ENCODE data around the gene UNC80. TPM values are rescaled to one million over a fixed set of nuclear protein-coding genes. Genes with fewer than 3 reads are reported as not detected.
A peak's percentile ranks its signal among the peaks of the same experiment; 100 is the strongest.

Gene UNC80, protein sequence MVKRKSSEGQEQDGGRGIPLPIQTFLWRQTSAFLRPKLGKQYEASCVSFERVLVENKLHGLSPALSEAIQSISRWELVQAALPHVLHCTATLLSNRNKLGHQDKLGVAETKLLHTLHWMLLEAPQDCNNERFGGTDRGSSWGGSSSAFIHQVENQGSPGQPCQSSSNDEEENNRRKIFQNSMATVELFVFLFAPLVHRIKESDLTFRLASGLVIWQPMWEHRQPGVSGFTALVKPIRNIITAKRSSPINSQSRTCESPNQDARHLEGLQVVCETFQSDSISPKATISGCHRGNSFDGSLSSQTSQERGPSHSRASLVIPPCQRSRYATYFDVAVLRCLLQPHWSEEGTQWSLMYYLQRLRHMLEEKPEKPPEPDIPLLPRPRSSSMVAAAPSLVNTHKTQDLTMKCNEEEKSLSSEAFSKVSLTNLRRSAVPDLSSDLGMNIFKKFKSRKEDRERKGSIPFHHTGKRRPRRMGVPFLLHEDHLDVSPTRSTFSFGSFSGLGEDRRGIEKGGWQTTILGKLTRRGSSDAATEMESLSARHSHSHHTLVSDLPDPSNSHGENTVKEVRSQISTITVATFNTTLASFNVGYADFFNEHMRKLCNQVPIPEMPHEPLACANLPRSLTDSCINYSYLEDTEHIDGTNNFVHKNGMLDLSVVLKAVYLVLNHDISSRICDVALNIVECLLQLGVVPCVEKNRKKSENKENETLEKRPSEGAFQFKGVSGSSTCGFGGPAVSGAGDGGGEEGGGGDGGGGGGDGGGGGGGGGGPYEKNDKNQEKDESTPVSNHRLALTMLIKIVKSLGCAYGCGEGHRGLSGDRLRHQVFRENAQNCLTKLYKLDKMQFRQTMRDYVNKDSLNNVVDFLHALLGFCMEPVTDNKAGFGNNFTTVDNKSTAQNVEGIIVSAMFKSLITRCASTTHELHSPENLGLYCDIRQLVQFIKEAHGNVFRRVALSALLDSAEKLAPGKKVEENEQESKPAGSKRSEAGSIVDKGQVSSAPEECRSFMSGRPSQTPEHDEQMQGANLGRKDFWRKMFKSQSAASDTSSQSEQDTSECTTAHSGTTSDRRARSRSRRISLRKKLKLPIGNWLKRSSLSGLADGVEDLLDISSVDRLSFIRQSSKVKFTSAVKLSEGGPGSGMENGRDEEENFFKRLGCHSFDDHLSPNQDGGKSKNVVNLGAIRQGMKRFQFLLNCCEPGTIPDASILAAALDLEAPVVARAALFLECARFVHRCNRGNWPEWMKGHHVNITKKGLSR (N-terminal part only)
- total RNA-seq, result under 1 TPM in 1 of 4 donors, not detected in 3; 0.19 TPM

DNA sequence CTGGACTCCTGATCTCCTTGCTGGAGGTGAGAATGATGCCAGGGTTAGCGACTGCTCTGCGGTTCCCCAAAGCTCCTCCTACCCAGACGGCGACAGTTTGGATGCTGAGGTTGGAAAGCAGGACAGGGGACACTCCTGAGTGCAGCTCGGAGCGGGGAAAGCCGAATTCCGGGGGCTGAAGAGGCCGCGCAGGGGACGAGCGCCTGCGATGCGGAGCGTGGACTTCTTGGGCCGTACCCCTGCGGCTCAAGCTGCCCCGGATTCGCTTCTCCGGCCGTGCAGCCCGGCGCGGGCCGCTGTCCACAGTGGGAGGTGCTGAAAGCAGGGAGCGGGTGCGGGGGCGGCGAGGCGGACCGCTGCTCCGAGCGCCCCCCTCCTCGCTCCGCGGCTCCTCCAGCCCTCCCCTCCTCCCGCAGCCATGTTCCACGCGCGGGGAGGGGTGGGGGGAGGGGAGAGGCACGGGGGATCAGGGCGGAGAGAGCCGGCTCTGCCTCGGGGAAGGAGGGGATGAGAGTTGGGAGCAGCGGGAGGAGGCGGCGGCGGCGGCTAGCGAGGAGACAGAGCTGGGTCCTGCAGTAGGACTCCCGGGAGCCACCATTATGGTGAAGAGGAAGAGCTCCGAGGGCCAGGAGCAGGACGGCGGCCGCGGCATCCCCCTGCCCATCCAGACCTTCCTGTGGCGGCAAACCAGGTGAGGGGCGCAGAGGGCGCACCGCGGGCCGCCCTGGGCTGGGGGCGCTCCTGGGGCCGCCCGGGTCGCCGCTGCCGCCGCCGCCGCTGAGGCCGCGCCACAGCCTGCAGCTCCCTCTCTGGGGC is at the start of gene UNC80:
Gene UNC80, plus strand, starts transcription at position 359 of the 816 bp plus-strand sequence. Its CDS starts 241 bp downstream, at position 600.
- peak within 1 kb of the TSS in 2 of 4 donors; percentile 22 to 52 for H3K4me3 ChIP-seq
- H3K9me3 ChIP-seq, result no peaks in the 10 kb centered on the region
- WGBS, 2 donors, result 5 to 9% methylated on average over 4 to 11 of the region's 73 CpGs
- no peaks in the 10 kb centered on the region for H3K36me3 ChIP-seq
- H3K4me1 ChIP-seq, result peaks cover 0 to 8% (median 3%) of the 10 kb centered on the region in 3 donors
- intact Hi-C loops (cut with DNase I), result no loop called here
- peaks cover 0 to 44% (median 0%) of the 10 kb centered on the region in 4 donors for H3K27me3 ChIP-seq
- DNase-seq, result no peak
- TF ChIP-seq, protein P1, sequence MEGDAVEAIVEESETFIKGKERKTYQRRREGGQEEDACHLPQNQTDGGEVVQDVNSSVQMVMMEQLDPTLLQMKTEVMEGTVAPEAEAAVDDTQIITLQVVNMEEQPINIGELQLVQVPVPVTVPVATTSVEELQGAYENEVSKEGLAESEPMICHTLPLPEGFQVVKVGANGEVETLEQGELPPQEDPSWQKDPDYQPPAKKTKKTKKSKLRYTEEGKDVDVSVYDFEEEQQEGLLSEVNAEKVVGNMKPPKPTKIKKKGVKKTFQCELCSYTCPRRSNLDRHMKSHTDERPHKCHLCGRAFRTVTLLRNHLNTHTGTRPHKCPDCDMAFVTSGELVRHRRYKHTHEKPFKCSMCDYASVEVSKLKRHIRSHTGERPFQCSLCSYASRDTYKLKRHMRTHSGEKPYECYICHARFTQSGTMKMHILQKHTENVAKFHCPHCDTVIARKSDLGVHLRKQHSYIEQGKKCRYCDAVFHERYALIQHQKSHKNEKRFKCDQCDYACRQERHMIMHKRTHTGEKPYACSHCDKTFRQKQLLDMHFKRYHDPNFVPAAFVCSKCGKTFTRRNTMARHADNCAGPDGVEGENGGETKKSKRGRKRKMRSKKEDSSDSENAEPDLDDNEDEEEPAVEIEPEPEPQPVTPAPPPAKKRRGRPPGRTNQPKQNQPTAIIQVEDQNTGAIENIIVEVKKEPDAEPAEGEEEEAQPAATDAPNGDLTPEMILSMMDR (IDR thresholded peaks at IDR 0.05), result no peak
- TF ChIP-seq POLR2A (IDR thresholded peaks at IDR 0.05), result no peak
- H3K27ac ChIP-seq, result no peak within 1 kb of the TSS

GRCh38 chr2:209726311-209726710 is 45.3 kb upstream of the UNC80 start:
- Histone ChIP-seq H3K4me3 (no peak overlapping the region), H3K27me3 (no peaks in the 10 kb centered on the region), H3K27ac (no peak overlapping the region), H3K36me3 (no peaks in the 10 kb centered on the region), H3K9me3 (no peaks in the 10 kb centered on the region), H3K4me1 (no peaks in the 10 kb centered on the region)
- WGBS, 2 donors, result 50% methylated on average over 2 of the region's 2 CpGs
- no peak for DNase-seq
- intact Hi-C loops (cut with DNase I), result no loop called here
- TF ChIP-seq, protein P1 (IDR thresholded peaks at IDR 0.05), result no peak
- no peak for TF ChIP-seq POLR2A (IDR thresholded peaks at IDR 0.05)

DNA sequence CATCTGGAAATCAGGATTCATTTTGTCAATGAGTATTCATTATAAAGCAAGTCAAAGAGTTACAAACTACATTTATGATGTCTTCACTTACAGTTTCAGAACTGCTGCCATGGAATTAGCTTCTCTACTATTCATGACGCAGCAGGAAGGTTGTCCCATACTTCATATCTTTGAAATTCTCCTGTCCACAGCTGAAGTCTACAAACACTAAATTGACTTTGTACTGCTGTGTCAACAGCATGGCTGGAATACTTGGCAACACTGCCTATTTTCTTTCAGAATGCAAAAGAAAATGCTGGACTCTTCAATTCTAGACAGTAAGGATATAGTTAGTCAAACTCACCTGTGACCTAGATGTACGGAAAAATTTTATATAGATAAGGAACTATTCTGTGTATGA is 44.6 kb upstream of the UNC80 start:
- Histone ChIP-seq H3K27ac (no peak overlapping the region), H3K27me3 (no peaks in the 10 kb centered on the region), H3K36me3 (no peaks in the 10 kb centered on the region), H3K4me3 (no peak overlapping the region), H3K9me3 (no peaks in the 10 kb centered on the region), H3K4me1 (no peaks in the 10 kb centered on the region)
- intact Hi-C loops (cut with DNase I), result no loop called here
- TF ChIP-seq, protein P1 (IDR thresholded peaks at IDR 0.05), result no peak
- no peak for TF ChIP-seq POLR2A (IDR thresholded peaks at IDR 0.05)
- no peak for DNase-seq
- WGBS, 2 donors, result 76 to 93% methylated on average over 2 of the region's 2 CpGs

- Histone ChIP-seq H3K9me3 (no peaks in the 10 kb centered on the region), H3K27ac (no peak overlapping the region), H3K27me3 (no peaks in the 10 kb centered on the region), H3K4me3 (no peak overlapping the region), H3K4me1 (no peaks in the 10 kb centered on the region), H3K36me3 (no peaks in the 10 kb centered on the region)
- 63 to 71% methylated on average over 3 of the region's 3 CpGs for WGBS, 2 donors
- no peak for TF ChIP-seq POLR2A (IDR thresholded peaks at IDR 0.05)
- TF ChIP-seq, protein P1 (IDR thresholded peaks at IDR 0.05), result no peak
- no peak for DNase-seq
- intact Hi-C loops (cut with DNase I), result no loop called here
Observed at GRCh38 chr2:209734805-209735204, 36.8 kb upstream of the UNC80 start.
